Neutrophil (primary cell): ENCODE measurements around the gene CLPSL1.
A peak's percentile ranks its signal among the peaks of the same experiment; 100 is the strongest.

Source experiments
- H3K27ac ChIP-seq: fragments of 200-600 bp; sonication (generic); 2 replicates; pipeline ENCODE4 v1.5.1; 2016; ENCODE audit warnings: mild to moderate bottlenecking, moderate library complexity
- H3K27me3 ChIP-seq: fragments of 200-600 bp; sonication (generic); 2 replicates; pipeline ENCODE4 v1.6.0; 2016; ENCODE audit warnings: mild to moderate bottlenecking
- H3K36me3 ChIP-seq: fragments of 200-600 bp; sonication (generic); 2 replicates; pipeline ENCODE4 v1.5.1; 2017
- H3K4me1 ChIP-seq, 2 experiments: fragments of 200-600 bp in 1 of 2; sonication (generic) in 1 of 2; 1 replicate in 1 of 2; 2 replicates in 1 of 2; pipeline versions ENCODE4 v1.5.1 to v1.6.1; 2013 to 2016; ENCODE audit warnings: low read depth in 1 of 2, low read length in 1 of 2, mild to moderate bottlenecking in 1 of 2, moderate library complexity in 1 of 2; ENCODE audit not compliant: control insufficient read depth in 1 of 2, insufficient read depth in 1 of 2
- H3K4me3 ChIP-seq, 2 experiments: fragments of 200-600 bp in 1 of 2; sonication (generic) in 1 of 2; 1 replicate in 1 of 2; 2 replicates in 1 of 2; pipeline ENCODE4 v1.5.1; 2013 to 2016; ENCODE audit warnings: low read depth in 1 of 2, low read length in 1 of 2, mild to moderate bottlenecking in 1 of 2, moderate library complexity in 1 of 2
- H3K9me3 ChIP-seq: fragments of 200-600 bp; sonication (generic); 2 replicates; pipeline ENCODE4 v1.5.1; 2016
- TF ChIP-seq, protein P1 (sequence below): fragments of 200-600 bp; sonication (generic); IDR thresholded peaks from 2 replicates; pipeline ENCODE4 v1.5.1; 2016; ENCODE audit warnings: antibody characterized with exemption

The CLPSL1 gene

DNA sequence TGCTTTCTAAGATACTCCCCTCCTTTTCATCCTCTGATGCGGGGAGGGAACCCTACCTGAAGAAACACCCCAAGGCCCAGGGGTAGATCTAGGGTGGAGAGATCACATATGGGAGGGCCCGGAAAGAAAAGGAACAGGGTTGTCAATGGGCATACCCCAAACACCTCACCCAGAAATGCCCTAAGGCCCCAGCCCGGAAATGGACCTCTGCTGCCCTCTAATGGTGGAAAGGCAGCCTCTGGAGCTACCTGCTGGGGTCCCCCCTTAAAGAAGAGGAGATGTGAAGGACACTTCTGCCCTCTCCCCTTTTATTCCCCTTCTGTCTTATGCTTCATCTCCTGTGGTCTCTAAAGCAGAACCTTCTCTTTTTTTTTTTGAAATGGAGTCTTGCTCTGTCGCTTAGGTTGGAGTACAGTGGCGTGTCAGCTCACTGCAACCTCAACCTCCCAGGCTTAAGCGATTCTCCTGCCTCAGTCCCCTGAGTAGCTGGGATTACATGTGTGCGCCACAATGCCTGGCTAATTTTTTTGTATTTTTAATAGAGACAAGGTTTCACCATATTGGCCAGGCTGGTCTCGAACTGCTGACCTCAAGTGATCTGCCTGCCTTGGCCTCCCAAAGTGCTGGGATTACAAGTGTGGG is 44.4 kb upstream of the CLPSL1 start:
- H3K9me3 ChIP-seq = no peaks in the 10 kb centered on the region
- H3K27ac ChIP-seq = no peak overlapping the region
- H3K4me1 ChIP-seq = peaks cover 46 to 50% of the 10 kb centered on the region in 2 experiments
- H3K27me3 ChIP-seq = no peaks in the 10 kb centered on the region
- TF ChIP-seq, protein P1, sequence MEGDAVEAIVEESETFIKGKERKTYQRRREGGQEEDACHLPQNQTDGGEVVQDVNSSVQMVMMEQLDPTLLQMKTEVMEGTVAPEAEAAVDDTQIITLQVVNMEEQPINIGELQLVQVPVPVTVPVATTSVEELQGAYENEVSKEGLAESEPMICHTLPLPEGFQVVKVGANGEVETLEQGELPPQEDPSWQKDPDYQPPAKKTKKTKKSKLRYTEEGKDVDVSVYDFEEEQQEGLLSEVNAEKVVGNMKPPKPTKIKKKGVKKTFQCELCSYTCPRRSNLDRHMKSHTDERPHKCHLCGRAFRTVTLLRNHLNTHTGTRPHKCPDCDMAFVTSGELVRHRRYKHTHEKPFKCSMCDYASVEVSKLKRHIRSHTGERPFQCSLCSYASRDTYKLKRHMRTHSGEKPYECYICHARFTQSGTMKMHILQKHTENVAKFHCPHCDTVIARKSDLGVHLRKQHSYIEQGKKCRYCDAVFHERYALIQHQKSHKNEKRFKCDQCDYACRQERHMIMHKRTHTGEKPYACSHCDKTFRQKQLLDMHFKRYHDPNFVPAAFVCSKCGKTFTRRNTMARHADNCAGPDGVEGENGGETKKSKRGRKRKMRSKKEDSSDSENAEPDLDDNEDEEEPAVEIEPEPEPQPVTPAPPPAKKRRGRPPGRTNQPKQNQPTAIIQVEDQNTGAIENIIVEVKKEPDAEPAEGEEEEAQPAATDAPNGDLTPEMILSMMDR = peak; percentile 74
- no peak overlapping the region for H3K4me3 ChIP-seq
- no peaks in the 10 kb centered on the region for H3K36me3 ChIP-seq

DNA sequence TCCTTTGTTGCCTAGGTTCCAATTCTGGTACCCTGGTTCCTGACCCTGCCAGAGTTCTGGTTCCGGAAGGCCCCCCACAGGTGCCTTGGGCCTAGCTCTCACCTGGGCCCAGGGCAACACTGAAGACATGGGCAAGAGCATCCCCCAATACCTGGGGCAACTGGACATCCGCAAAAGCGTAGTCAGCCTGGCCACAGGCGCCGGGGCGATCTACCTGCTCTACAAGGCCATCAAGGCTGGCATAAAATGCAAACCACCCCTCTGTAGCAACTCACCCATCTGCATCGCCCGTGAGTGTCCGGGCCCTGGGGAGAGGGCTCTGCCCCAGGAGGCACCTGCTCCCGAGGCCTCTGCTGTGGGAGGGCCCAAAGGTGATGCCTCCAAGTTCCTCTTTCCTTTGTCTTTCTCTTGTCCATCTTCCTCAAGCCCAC is 43.8 kb upstream of the CLPSL1 start, which contains the start of gene ARMC12:
ARMC12 (plus strand) TSS at position 51 of the 431 bp plus-strand sequence; CDS start at position 128, 77 bp downstream.
- Histone ChIP-seq H3K4me3 (no peak within 1 kb of the TSS), H3K4me1 (peaks cover 39 to 46% of the 10 kb centered on the region in 2 experiments), H3K9me3 (no peaks in the 10 kb centered on the region), H3K27ac (peak within 1 kb of the TSS; percentile 0), H3K36me3 (no peaks in the 10 kb centered on the region), H3K27me3 (no peaks in the 10 kb centered on the region)
- TF ChIP-seq, protein P1 = no peak

DNA sequence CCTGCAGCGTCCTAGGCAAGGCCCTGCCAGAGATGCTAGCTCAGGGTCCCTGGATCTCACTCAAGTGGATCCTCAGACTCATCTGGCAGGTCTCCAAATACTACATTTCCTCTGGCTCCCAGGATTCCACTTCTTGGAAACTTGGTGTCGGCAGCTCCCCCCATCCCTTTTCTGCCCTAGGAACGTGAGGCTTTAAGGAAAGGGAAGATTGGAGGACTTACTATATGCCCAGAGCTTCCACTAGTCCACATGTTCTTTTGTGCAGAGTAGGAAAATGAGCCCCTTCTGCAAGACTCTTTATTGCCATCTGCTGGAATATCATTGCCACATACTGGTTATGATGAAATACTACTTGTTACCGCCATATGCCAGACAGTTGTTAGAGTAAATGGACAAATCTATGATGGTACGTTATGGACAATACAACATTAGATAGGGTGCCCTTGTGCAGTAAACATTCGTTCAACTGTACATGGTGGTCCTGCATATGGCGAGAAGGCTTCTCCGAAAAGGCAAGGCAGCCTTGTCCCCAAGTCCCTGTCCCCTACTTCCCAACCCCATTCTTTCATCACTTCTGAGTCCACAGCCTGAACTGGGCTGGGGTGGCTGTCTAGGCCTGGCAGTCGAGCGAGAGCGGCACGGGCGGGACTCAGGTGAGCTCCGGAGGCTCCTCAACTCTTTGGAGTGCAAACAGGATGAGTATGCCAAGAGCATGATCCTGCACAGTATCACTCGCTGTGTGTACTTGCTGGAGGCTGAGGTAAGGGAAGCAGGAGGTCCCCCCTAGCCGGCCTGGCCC is 43.2 kb upstream of the CLPSL1 start:
- TF ChIP-seq, protein P1 = peak; percentile 86

DNA sequence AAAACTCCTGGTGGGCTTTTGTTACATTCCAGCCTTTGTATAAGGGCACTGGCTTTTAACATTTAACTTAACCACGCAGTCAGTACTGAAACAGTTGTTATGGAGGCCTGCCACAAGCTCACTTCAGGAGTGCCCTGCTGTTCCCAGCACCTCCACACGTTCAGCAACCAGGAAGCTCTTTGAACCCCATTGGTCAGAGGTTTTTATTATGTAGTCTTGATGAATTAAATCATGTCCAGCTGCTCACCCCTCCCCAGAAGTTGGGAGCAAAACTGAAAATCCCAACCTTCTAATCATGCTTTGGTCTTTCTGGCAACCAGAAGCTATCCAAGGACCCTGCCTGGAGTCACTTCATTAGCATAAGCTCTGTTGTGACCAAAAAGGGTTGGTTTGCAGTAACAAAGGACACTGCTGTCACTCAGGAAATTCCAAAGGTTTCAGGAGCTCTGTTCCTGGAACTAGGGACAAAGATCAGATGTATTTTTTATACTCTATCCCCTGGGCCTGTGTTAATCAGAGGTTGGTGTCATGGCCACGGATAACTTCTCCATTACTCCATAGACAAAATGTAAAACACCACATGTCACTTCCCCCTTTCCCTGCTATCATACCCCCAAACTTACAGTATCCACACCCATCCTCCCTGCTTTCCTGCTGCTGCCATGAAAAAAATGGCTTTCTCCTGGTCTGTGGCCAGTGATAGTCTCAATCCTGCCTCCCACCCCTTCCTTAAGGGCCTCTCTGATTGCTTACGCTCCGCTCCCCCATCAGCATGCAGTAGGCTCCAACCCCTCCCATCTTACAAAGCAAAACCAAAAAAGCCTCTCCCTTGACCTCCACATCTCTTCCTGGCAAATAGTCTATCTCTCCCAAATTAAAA is 40.9 kb upstream of the CLPSL1 start:
- H3K9me3 ChIP-seq = no peaks in the 10 kb centered on the region
- TF ChIP-seq, protein P1 = no peak
- H3K27ac ChIP-seq = no peak overlapping the region
- H3K4me1 ChIP-seq = peaks cover 23 to 25% of the 10 kb centered on the region in 2 experiments
- H3K36me3 ChIP-seq = no peaks in the 10 kb centered on the region
- no peak overlapping the region for H3K4me3 ChIP-seq
- no peaks in the 10 kb centered on the region for H3K27me3 ChIP-seq

More for the DNA sequence above, 43.2 kb upstream of the CLPSL1 start:
- H3K27me3 ChIP-seq = no peaks in the 10 kb centered on the region
- no peaks in the 10 kb centered on the region for H3K36me3 ChIP-seq
- no peak overlapping the region for H3K4me3 ChIP-seq
- no peak overlapping the region for H3K27ac ChIP-seq
- peaks cover 33 to 40% of the 10 kb centered on the region in 2 experiments for H3K4me1 ChIP-seq
- no peaks in the 10 kb centered on the region for H3K9me3 ChIP-seq

DNA sequence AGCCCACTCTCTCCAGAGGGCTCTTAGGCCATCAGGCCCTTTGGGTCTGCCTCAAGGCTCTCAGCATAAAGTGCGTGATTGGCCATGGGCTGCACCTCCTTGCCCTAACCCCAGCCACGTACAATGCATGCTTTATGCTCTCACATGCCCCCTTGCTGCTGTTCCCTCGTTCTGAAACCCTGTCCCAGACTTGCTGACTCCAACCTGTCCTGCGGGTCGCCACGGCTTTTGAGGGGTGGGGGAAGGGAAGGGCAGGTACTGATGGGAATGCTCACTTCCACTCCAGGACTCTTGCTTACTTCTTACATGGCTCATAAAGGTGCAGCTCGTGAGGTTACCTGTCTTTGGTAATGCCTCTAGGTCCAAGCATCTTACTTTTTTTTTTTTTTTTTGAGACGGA is 38.0 kb upstream of the CLPSL1 start:
- H3K27ac ChIP-seq = no peak overlapping the region
- no peaks in the 10 kb centered on the region for H3K36me3 ChIP-seq
- no peak overlapping the region for H3K4me3 ChIP-seq
- H3K27me3 ChIP-seq = no peaks in the 10 kb centered on the region
- no peaks in the 10 kb centered on the region for H3K9me3 ChIP-seq
- peaks cover 8 to 11% of the 10 kb centered on the region in 2 experiments for H3K4me1 ChIP-seq
- TF ChIP-seq, protein P1 = no peak
